Lower leg skin (tissue), 3 donors: ENCODE data around the gene NFYC.

Source experiments
- CTCF ChIP-seq, 3 donors: fragments of 450-650 bp; IDR thresholded peaks; one replicate each; pipeline ENCODE4 v1.5.1; 2016; ENCODE audit warnings: antibody characterized with exemption in 3 of 3, mild to moderate bottlenecking in 3 of 3, moderate library complexity in 2 of 3
- POLR2A ChIP-seq, 2 donors: fragments of 450-650 bp; IDR thresholded peaks; one replicate each; pipeline ENCODE4 v1.6.1; 2016 to 2017; ENCODE audit warnings: antibody characterized with exemption in 2 of 2, mild to moderate bottlenecking in 1 of 2, moderate library complexity in 1 of 2

- TF ChIP-seq CTCF (IDR thresholded peaks at IDR 0.05), result no peak
- no peak for TF ChIP-seq POLR2A (IDR thresholded peaks at IDR 0.05)
These were observed 114.7 kb downstream of the NFYC start for GRCh38 chr1:40806240-40806639.
